Nephron (organoid): ENCODE measurements around the gene HP1BP3.
A peak's percentile ranks its signal among the peaks of the same experiment; 100 is the strongest.

Source experiments
- H3K27ac Mint-ChIP-seq, 3 experiments: 2 replicates each; pipeline ENCODE4 v1.8.0; 2020; ENCODE audit warnings: mixed read lengths in 3 of 3, mild to moderate bottlenecking in 2 of 3, moderate library complexity in 1 of 3
- H3K27me3 Mint-ChIP-seq: 2 replicates; pipeline ENCODE4 v1.8.0; 2021; ENCODE audit warnings: low read depth, mild to moderate bottlenecking, moderate library complexity, mixed read lengths
- H3K36me3 Mint-ChIP-seq: 2 replicates; pipeline ENCODE4 v1.8.0; 2020; ENCODE audit warnings: low read depth, mixed read lengths
- H3K4me1 Mint-ChIP-seq: 2 replicates; pipeline ENCODE4 v1.8.0; 2020; ENCODE audit warnings: mixed read lengths
- H3K4me3 Mint-ChIP-seq, 3 experiments: 2 replicates each; pipeline ENCODE4 v1.8.0; 2020; ENCODE audit warnings: mild to moderate bottlenecking in 3 of 3, mixed read lengths in 3 of 3, moderate library complexity in 2 of 3
- H3K9me3 Mint-ChIP-seq: 2 replicates; pipeline ENCODE4 v1.8.0; 2020; ENCODE audit warnings: mixed read lengths
- CTCF ChIP-seq, 3 experiments: fragments of 200-600 bp; sonication (generic); IDR thresholded peaks; one replicate each; pipeline ENCODE4 v1.5.0; 2021; ENCODE audit warnings: antibody characterized with exemption in 3 of 3; ENCODE audit not compliant: unreplicated experiment in 3 of 3

Gene HP1BP3

DNA sequence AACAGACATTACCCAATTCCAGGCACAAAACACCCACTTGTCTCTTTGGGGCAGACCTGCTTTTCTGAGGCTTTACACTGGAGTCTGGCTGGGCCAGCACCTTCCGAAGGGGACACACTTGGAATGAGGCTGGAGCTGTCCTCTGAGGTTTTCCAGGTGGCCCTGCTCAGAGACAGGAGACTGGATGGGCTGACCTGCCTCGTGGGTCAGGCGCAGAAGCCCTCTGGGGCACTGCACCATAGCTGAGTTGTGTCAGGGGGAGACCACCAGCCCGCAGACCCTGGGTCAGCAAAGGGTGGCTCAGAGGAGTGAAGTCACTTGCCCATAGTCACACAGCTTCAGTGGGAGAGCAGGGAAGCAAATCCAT lies 56.4 kb downstream of the HP1BP3 start:
- H3K27me3 Mint-ChIP-seq, result peaks cover 64% of the 10 kb centered on the region
- peak overlapping the region; percentile 57 to 75 (median 75) for H3K4me3 Mint-ChIP-seq
- peaks cover 9% of the 10 kb centered on the region for H3K4me1 Mint-ChIP-seq
- H3K27ac Mint-ChIP-seq, result no peak overlapping the region
- no peak for TF ChIP-seq CTCF (IDR thresholded peaks at IDR 0.05; ENCODE audit: unreplicated experiment in 3 of 3)
- H3K9me3 Mint-ChIP-seq, result no peaks in the 10 kb centered on the region
- H3K36me3 Mint-ChIP-seq, result no peaks in the 10 kb centered on the region

GRCh38 chr1:20729990-20730689 lies 57.0 kb downstream of the HP1BP3 start:
- peak overlapping the region; percentile 75 to 78 (median 75) for H3K4me3 Mint-ChIP-seq
- no peak overlapping the region for H3K27ac Mint-ChIP-seq

GRCh38 chr1:20729155-20729931 lies 57.8 kb downstream of the HP1BP3 start:
- Mint-ChIP-seq H3K9me3 (no peaks in the 10 kb centered on the region), H3K36me3 (no peaks in the 10 kb centered on the region), H3K4me3 (peak overlapping the region; percentile 48 to 78 (median 75)), H3K27ac (no peak overlapping the region), H3K4me1 (peaks cover 9% of the 10 kb centered on the region), H3K27me3 (peaks cover 70% of the 10 kb centered on the region)
- no peak for TF ChIP-seq CTCF (IDR thresholded peaks at IDR 0.05; ENCODE audit: unreplicated experiment in 3 of 3)

More at GRCh38 chr1:20729990-20730689, 57.0 kb downstream of the HP1BP3 start:
- H3K36me3 Mint-ChIP-seq, result no peaks in the 10 kb centered on the region
- H3K9me3 Mint-ChIP-seq, result no peaks in the 10 kb centered on the region
- H3K27me3 Mint-ChIP-seq, result peaks cover 67% of the 10 kb centered on the region
- peaks cover 9% of the 10 kb centered on the region for H3K4me1 Mint-ChIP-seq
- no peak for TF ChIP-seq CTCF (IDR thresholded peaks at IDR 0.05; ENCODE audit: unreplicated experiment in 3 of 3)

- peak overlapping the region in 1 of 3 experiments; percentile 5 for H3K4me3 Mint-ChIP-seq
- no peaks in the 10 kb centered on the region for H3K9me3 Mint-ChIP-seq
- peaks cover 9% of the 10 kb centered on the region for H3K4me1 Mint-ChIP-seq
Observed at GRCh38 chr1:20728371-20729154, 58.5 kb downstream of the HP1BP3 start.

GRCh38 chr1:20727746-20728316 lies 59.3 kb downstream of the HP1BP3 start:
- H3K36me3 Mint-ChIP-seq, result no peaks in the 10 kb centered on the region
- peaks cover 4% of the 10 kb centered on the region for H3K4me1 Mint-ChIP-seq
- H3K27ac Mint-ChIP-seq, result no peak overlapping the region
- peaks cover 58% of the 10 kb centered on the region for H3K27me3 Mint-ChIP-seq
- no peaks in the 10 kb centered on the region for H3K9me3 Mint-ChIP-seq
- no peak for TF ChIP-seq CTCF (IDR thresholded peaks at IDR 0.05; ENCODE audit: unreplicated experiment in 3 of 3)
- peak overlapping the region in 1 of 3 experiments; percentile 5 for H3K4me3 Mint-ChIP-seq

More at GRCh38 chr1:20728371-20729154, 58.5 kb downstream of the HP1BP3 start:
- Mint-ChIP-seq H3K27me3 (peaks cover 65% of the 10 kb centered on the region), H3K27ac (no peak overlapping the region), H3K36me3 (no peaks in the 10 kb centered on the region)
- TF ChIP-seq CTCF (IDR thresholded peaks at IDR 0.05; ENCODE audit: unreplicated experiment in 3 of 3), result no peak
